Left lobe of liver (tissue), 2 donors: ENCODE data around the gene TMCO4. TPM values are rescaled to one million over a fixed set of nuclear protein-coding genes. Genes with fewer than 3 reads are reported as not detected.

Experiments
- ATAC-seq: fragments of 200-7000 bp; cut with Tn5 transposase; one replicate; pipeline ENCODE4 v1.9.1; 2020; ENCODE audit warnings: mild to moderate bottlenecking, moderate library complexity
- DNase-seq: peaks from one replicate; pipeline ENCODE4 v3.0.0-alpha.2; 2020; ENCODE audit warnings: low spot score
- total RNA-seq: library from RNA; stranded (reverse); gene quantifications from one replicate; pipeline ENCODE4 v1.2.1, GENCODE V29; 2021
- donor health status: DM: no; HTN: no; CAD: no; lungs with moderate emphysema.
- donor health status: DM: no; HTN: yes; CAD: no.

TMCO4 gene
- total RNA-seq, 1 donor from 2014 or later, result 9.8 TPM

DNA sequence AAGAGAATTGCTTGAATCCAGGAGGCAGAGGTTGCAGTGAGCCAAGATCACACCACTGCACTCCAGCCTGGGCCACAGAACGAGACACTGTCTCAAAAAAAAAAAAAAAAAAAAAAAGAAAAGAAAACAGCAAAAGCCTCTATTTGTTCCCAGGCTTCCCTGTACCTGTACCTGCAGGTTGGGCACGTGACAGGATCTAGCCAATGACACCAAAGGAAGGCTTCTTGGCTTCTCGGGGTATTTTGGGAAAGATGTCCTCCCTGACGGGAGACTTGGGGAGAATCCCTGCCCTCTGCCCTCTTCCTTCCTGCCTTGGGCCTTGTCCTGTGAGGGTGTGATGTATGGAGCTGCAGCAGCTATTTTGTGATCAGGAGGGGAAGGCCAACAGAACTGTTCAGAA lies 22.8 kb downstream of the TMCO4 start:
- no peak for ATAC-seq

DNA sequence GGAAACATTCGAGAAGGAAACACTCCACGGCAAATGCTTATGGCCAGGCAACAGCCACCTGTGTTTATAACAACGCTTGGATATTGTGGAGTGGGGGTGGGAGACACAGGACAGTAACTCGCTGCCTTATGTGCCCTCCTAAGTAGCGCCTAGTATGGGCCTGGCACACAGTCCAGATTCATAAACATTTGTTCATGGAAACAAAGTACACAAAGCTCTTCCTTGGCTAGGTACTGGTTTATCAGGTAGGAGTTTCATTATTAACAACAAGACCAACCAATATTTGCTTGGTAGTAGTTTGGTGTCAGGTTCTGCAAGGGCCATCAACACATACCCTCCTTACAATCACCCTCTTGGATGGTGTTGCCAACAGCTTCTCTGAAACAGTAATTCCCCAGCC lies 23.4 kb downstream of the TMCO4 start:
- DNase-seq (no peak), ATAC-seq (no peak)

More for the DNA sequence above, 22.8 kb downstream of the TMCO4 start:
- no peak for DNase-seq

DNA sequence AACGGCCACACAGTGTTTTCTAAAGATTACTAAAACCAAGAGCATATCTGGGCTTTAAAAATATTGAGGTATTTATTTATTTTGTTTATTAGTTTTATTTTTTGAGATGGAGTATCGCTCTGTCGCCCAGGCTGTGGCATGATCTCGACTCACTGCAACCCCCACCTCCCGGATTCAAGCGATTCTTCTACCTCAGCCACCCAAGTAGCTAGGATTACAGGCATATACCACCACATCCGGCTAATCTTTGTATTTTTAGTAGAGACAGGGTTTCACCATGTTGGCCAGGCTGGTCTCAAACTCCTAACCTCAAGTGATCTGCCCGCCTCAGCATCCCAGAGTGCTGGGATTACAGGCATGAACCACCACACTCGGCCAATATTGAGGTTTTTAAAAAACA lies 23.9 kb downstream of the TMCO4 start:
- ATAC-seq (no peak), DNase-seq (no peak)

DNA sequence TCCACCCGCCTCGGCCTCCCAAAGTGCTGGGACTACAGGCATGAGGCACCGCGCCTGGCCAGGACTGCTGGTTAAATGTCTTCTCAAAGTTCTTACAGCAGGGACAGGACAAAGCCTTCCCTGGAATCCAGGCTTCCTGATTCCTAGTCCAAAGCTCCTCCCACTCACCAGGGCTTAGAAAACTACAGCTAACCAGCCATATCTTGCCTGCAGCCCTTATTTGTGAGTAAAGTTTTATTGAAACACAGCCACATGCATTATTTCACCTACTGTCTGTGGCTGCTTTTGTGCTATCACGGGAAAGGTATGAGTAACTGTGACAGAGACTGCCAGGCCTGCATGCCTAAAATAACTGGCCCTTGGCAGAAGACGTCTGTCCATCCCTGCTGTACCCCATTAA lies 24.4 kb downstream of the TMCO4 start:
- DNase-seq (no peak), ATAC-seq (no peak)

DNA sequence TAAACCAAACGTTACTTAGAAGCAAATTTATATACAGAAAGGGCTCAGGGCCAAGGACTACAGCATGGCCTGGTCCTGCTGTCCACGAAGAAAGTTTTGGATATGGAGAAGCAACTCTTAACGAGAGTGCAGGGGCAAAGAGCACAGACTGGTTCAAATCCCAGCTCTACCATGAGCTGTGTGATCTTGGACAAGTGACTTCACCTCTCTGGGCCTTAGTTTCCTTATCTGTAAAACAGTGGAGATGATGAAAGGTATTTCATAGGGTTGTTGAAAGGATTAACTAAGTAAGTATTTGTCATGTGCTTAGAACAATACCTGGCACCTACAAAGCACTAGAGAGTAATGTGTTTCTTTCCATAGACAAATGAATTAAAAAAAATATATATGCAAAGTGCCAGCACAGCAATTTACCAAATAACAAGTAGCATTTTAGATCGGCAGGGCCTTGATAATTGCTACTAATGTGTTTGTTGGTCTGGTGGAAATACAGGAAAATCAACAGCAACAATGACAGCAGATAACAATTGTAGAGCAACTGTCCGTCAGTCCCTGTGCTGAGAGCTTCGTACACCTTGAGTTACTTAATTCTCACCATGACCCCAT lies 25.4 kb downstream of the TMCO4 start:
- DNase-seq (no peak), ATAC-seq (no peak)

DNA sequence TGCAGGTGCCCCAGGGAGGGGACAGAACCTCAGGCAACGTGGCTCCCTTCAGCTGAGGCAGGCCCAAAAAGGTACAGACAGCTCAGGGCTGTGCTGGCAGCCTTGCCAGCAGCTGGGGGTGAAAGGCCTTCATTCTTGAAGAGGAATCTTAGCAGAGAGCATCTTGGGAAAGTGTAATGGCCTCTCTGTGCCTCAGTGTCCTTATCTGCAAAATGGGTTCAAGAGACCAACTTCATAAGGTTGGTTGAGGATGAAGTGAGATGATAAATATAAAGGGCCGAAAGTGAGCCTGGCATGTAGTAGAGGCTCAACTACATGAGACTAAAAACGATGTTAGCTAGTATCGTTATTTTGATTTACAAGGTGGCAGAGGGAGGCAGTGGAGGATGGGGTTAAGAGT lies 26.2 kb downstream of the TMCO4 start:
- no peak for ATAC-seq
- no peak for DNase-seq

DNA sequence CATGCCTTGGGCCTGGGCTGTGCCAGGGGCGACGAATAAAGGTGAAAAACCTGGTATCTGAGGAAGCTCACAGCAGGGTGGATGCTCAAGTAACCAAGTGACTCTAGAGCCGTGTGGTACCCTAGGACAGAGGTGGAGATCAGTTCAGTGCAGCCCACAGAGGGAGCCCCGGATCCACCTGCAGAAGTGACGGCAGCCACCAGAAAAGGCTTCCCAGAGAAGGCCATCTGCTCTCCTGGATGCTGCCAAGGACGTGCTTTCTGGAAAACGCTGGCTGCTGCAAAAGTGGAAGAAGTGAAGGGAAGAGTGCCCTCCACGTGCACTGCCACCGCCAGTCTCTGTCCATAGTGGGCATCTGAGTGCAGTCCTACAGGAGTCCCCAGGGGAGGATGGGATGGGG lies 27.7 kb downstream of the TMCO4 start:
- DNase-seq, result no peak
- ATAC-seq, result no peak

DNA sequence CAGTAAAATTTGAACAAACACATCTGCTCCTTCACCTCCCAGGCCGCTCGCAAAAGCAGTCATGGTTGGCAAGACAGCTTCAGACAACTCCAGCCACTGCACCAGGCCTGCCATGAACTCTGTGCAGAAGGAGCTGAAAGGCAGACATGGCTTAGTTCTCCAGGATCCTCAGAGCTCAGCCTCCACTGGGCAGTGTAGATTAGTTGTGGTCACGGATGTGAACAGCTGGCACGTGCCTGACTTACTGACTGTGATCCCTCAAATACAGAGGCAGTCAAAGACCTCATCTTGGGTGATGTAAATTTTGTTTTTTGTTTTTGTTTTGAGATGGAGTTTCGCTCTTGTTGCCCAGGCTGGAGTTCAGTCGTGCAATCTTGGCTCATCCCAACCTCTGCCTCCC lies 28.4 kb downstream of the TMCO4 start:
- ATAC-seq, result no peak
- DNase-seq, result no peak

DNA sequence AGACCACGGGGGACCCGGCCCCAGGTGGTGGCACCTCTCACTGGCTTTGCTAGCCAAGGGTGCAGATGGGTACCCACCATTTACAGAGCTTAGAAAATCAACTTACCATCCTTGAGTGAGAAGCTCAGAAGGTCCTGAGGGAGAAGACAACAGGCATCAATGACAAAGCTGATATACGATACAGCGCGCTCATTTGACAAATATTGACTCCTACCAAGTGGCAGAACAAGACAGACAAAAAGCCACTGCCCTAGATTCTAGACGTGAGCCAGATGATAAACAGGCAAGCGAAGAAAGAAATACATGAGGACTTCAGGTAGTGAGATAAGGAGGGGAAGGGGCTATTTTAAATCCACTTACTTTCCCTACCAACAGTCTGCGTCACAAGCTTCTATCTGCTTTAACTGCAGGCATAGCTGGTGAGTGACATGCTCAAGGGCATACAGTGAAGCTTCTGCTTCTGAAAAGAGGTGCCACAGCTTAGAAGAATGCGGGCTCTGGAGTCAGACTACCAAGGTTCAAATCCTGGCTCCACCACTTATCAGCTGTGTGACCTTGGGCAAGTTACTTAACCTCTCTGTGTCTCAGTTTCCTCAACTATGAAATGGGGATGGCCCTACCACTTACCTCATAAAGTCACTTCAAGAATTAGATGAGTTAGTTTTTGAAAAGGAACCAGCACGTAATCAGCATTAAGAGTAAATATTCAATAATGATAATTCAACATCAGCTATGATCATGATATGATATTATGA lies 29.1 kb downstream of the TMCO4 start:
- ATAC-seq, result no peak

DNA sequence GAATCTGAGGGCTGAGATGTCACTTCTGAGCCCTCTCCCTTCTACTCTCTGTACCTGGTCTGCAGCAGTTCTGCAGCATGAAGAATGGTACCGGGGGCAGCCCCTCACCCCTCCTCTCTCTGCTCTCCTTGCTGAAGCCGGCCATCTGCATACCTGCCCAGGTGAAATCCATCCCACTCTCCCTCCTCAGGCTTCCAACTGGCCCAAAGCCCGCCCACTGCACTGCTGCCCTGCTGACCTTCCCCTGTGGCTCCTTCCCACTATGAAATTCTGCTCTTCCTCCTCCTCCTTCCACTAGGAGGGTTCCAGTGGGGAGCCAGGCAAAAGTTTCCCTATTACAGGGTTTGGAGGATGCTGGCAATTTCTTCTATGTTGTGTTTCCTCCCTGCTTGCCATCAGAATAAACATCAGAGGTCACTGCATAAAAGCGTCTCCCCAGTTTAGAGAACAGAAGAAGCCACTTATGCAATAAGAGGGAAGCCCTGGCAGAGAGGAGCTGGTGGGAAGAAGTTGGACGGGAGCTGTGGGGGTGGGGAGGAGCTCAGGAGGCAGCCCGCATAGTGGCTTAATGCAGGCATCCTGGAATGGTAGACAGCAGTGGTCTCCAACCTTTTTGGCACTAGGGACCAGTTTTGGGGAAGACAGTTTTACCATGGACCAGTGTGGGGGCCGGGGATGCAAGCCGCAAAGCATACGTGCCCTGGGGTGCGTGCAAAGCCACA lies 30.3 kb downstream of the TMCO4 start:
- DNase-seq (no peak), ATAC-seq (no peak)

More for the DNA sequence above, 29.1 kb downstream of the TMCO4 start:
- no peak for DNase-seq

DNA sequence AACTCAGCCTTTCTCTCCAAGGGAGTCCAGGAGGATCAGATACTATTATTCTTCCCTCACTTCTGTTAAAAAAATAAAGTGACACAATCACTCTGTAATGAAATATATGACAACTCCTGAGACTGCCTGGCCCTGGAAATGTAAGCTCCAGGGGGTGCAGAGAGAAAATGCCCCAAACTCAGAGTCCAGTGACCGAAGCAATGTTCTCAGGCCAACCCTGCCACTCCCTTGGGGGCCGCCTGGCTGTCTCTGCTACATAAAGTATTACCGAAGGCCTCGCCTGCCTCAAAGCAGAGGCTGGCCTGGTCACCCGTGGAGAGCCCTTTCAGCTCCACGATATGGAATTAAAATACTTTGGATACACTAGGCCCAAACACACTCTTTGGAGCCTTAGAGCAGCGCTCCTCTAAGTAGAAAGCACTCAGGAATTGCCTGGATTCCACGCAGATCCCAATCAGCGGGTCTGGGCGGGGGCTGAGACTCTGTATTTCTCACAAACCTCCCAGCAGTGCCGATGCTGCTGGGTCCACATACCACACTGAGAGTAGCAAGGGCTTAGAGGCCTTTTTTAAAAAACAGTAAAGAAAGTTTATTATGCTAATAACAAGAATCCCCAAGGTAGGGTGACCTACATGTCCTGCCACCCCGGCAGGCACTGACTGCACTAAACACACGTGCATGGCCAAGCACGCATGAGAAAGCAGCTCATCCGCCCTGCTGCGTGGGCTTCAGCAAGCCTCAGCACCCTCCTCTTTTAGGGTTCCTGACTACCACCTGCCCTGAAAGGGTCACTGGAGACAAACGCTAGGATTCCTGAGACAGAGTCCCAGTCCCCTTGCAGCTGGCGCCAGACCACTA lies 31.1 kb downstream of the TMCO4 start:
- DNase-seq (no peak), ATAC-seq (no peak)

DNA sequence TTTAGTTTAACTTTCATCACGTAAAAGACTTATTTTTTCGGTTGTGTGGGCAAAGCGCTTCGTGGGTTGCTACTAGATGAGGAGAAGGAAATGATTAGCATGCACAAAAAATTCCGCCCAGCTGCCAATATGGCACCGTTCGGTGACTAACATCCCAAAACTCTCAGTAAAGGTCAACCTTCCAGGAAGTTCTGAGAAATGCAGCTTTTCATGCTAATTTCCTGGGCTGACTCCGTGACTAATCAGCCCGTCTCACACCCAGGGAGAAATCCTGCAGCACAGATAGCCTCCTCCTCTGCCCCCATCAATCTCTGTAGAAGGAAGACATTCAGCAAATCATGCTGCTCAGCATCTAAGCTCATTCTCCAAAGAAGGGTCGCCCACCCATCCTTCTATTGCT lies 34.1 kb downstream of the TMCO4 start:
- no peak for ATAC-seq
- DNase-seq, result no peak

DNA sequence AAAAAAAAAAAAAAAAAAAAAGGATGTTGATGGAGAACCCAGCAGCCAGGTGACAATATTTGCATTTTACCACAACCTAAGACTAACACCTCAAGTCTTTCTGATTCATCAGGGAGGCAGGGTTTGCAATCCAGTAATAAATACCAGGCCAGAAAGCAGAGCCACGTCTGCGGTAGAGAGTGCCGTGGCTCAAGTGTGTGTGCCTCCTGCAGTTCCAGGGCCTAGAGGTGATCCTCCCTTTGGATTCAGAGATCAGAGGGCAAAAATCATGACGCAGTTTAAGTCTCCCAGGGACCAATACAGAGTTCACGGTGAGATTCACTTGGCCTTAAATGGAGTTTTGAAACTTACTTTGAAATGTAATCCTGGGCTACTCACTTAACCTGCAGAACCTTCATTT lies 34.9 kb downstream of the TMCO4 start:
- DNase-seq (no peak), ATAC-seq (no peak)

DNA sequence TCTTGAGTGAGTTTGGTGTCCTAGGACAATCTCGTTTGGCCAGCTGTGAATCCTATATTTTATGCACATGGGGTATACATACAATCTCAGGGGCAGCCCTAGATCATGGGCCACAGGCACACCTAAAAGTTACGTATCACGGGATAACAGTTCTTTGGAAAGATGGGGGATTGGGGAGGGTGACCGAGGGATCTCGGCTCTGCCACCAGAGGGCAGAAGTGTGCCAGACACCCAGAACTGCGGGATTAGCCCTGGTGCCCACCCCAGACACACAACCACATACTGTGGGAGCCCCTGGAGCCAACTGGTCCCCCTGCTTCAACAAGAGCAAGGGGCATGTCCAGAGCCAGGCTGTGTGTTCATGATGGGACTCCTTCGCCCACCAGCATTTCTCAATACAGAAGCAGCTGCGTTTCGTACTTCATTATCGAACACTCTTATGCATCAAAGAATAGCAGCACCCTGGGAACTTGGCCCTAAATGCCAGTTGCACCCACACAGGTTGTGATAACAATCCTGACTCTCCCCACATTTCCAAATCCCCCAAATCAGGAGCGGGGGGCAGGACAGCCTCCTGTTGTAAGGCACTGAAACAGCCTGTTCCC lies 37.4 kb downstream of the TMCO4 start:
- ATAC-seq (peak; percentile 83), DNase-seq (no peak)

DNA sequence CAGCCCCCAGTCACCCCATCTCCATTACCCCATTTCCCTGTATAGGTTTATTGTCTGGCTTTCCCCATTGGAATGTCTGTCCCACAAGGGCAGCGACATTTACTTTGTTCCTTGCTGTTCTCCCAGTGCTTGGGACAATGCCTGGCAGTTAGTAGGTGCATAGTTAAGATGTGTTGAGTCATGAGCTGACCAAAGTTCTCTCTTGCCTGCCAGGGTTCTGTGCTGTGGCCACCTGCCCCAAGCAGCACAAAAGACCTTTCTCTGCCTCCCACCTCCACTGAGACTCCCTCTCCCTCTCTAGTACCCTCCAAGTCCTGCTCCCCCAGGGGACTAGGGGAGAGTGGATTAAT lies 40.0 kb downstream of the TMCO4 start:
- ATAC-seq (no peak), DNase-seq (no peak)

DNA sequence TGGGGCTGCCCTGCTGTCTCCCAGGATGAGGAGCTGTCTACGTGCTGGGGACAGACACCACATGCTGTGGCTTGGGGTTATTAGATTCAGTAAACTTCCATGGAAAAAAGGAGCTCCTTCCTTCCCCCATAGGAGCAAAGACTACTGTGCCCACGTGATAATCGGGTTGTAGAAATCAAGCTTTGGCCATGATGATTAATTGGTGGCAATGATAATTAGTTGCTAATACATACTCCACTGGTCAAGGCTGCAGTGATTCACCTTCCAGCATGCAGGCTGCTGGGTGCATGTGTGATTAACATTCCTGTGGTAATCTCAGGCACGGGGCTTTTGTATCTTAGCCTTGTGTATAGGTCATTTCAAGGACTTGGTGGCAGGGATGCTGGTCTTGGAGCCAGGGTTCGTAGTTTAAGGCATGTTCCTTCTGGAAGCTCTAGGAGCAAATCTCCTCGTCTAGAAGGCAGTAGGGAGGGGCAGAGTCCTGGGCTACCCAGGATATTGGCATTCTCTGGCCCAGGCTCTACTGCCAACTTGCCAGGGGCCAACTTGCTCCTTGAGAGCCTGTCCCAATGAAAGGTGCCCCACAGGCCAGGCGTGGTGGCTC lies 41.4 kb downstream of the TMCO4 start:
- no peak for ATAC-seq
- no peak for DNase-seq

DNA sequence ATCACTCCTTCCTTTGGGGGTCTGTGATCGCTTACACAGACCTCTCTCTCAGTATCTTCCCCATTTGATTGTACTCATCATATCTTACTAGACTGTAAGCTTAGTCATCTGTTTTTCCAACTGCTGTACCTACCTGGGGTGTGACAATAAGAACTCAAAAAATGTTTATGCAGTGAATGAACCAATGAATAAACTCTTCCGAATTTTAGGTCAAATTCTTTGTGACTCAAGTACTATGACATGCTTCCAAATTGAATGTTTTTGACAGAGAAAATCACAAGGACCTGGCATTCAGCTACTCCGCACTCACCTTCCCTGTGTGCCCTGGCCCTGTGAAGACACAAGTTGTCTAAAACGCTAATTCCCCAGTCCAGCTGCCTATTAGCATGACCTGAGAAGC lies 42.1 kb downstream of the TMCO4 start:
- no peak for DNase-seq
- ATAC-seq, result no peak

DNA sequence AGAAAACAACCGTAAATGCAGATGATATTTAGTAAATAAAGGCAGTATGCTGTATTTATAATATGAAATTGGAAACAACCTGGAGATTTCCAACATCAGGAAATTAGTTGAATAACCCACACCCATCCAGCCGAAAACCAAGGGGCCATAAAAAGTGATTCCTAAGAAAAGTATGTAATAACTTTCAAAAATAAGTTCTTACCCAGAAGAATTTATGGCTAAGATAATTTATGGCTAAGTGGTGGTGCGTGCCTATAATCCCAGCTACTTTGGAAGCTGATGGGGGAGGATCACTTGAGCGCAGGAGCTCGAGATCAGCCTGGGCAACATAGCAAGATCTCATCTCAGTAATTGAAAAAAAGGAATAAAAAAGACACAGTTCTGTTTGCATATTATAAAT lies 43.2 kb downstream of the TMCO4 start:
- no peak for DNase-seq
- ATAC-seq, result no peak

DNA sequence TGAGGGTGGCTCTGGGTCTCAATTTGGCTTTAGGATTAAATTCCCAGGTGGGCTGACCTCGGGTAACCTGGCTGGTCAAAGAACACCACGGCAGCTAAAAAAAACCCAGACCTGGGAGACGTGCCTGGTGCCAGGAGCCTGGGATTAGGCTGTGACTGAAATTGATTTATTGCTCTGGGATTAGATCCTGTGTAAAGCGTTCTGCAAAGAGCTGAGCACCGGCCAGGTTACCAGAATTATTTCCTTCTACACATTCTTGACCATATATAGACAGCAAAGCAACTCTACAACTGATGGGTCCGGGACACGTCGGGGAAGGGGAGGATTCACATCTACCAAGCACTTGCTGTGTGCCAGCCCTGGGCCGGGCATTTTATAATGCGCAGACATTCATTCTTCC lies 45.2 kb downstream of the TMCO4 start:
- peak; percentile 50 for DNase-seq
- peak; percentile 91 for ATAC-seq

DNA sequence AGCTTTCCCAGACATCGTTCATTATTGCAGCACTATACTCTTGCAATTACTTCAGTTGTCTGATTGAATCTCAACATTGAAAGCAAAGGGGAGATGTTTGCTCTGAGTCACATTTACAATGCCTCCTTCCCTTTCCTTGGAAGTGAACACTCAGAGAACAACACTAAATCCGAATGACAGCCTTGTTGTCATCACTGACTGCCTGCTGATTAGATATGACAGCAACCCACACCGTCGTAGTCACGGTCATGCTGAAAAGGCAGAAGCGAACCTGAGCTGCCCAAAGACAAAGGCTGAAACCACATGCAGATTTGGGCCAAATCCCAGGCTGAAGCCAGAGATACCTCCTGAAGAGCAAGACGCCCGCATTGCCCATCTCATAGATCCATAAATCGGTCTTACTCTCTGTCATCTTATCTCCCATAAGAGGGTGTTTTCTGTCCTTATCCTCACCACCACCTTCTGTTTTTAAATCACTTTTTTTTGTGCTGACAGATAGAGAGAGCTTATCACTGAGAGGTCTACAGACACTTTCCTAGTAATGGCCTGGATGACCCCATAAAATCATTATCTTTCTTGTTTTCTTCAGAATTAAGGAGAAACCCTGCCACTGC lies 47.5 kb downstream of the TMCO4 start:
- DNase-seq (no peak), ATAC-seq (no peak)
